HepG2 (cell line): ENCODE data around the gene KCNAB2. TPM values are rescaled to one million over a fixed set of nuclear protein-coding genes. Genes with fewer than 3 reads are reported as not detected.

Experiments used
- ATAC-seq: fragments of 200-7000 bp; cut with Tn5 transposase; 3 replicates; pipeline ENCODE4 v1.9.1; 2020; ENCODE audit warnings: mild to moderate bottlenecking, moderate library complexity
- BruUV-seq: library from RNA; stranded (reverse); fragments of 400-500 nt; replicated peaks from 2 replicates; lab custom pipeline; 2021; lab: Mats Ljungman, UMichigan
- CTCF ChIA-PET: fragments of 300-600 bp; formaldehyde crosslinking; extraction: SDS; loops from one replicate; lab custom pipeline; 2021; ENCODE audit warnings: low total read pairs, inconsistent platforms, low intra/inter-chr PET ratio; lab: Yijun Ruan, JAX
- POLR2A ChIA-PET: fragments of 350-600 bp; sonication (Branson Sonifier 250); formaldehyde crosslinking; loops from one replicate; lab custom pipeline; 2020; ENCODE audit warnings: antibody characterized with exemption, inconsistent platforms; lab: Yijun Ruan, JAX
- DNase-seq: peaks from one replicate; pipeline ENCODE4 v3.0.0-alpha.2; 2015; ENCODE audit warnings: low spot score
- FAIRE-seq: peaks from 3 replicates; lab custom pipeline; 2011; peaks lifted over from hg19 to GRCh38; lab: Jason Lieb, UNC
- H2AFZ ChIP-seq: one replicate; pipeline ENCODE4 v1.6.1; 2011; ENCODE audit warnings: low read length, inconsistent platforms
- H3K27ac ChIP-seq: fragments of 300-600 bp; 3 replicates; pipeline ENCODE4 v1.8.0; 2011; ENCODE audit warnings: mixed run types, mild to moderate bottlenecking, mixed read lengths, low read length, inconsistent platforms; ENCODE audit not compliant: insufficient read depth; ENCODE audit errors: extremely low read length
- H3K27me3 ChIP-seq, 2 experiments: fragments of 200-600 bp in 1 of 2; 2 replicates in 1 of 2; 3 replicates in 1 of 2; pipeline versions ENCODE4 v1.6.0 to v1.8.0; 2011; ENCODE audit warnings: low read length in 2 of 2, mild to moderate bottlenecking in 2 of 2, moderate library complexity in 2 of 2, inconsistent platforms in 1 of 2; ENCODE audit not compliant: insufficient read depth in 2 of 2, control insufficient read depth in 1 of 2
- H3K36me3 ChIP-seq, 2 experiments: fragments of 200-600 bp in 1 of 2; replicated peaks in 1 of 2; 2 replicates in 1 of 2; 3 replicates in 1 of 2; pipeline versions ENCODE4 v1.5.1 to v1.8.0; 2011; ENCODE audit warnings: low read length in 2 of 2, inconsistent platforms in 1 of 2; ENCODE audit not compliant: insufficient read depth in 2 of 2, control insufficient read depth in 1 of 2
- H3K4me1 ChIP-seq: 2 replicates; pipeline ENCODE4 v1.5.1; 2012; ENCODE audit warnings: low read length, inconsistent platforms; ENCODE audit not compliant: insufficient read depth
- H3K4me2 ChIP-seq: 2 replicates; pipeline ENCODE4 v1.6.0; 2011; ENCODE audit warnings: low read depth, low read length, inconsistent platforms
- H3K4me3 ChIP-seq, 3 experiments: fragments of 200-600 bp in 1 of 3; sonication (generic), shearing (Covaris generic) in 1 of 3; replicated peaks in 1 of 3; 2 replicates each; pipeline ENCODE4 v1.5.1; 2011 to 2016; ENCODE audit warnings: low read length in 3 of 3, inconsistent platforms in 2 of 3, low read depth in 2 of 3, mild to moderate bottlenecking in 2 of 3, control low read depth in 1 of 3, mixed read lengths in 1 of 3; ENCODE audit not compliant: insufficient read depth in 1 of 3
- H3K79me2 ChIP-seq: one replicate; pipeline ENCODE4 v1.6.1; 2011; ENCODE audit warnings: low read length, inconsistent platforms; ENCODE audit not compliant: insufficient read depth
- H3K9ac ChIP-seq: 2 replicates; pipeline ENCODE4 v1.6.0; 2011; ENCODE audit warnings: mild to moderate bottlenecking, low read depth, low read length, inconsistent platforms; ENCODE audit not compliant: insufficient read depth
- H3K9me3 ChIP-seq: 2 replicates; pipeline ENCODE4 v1.5.1; 2012; ENCODE audit warnings: mild to moderate bottlenecking, low read length
- H4K20me1 ChIP-seq: 2 replicates; pipeline ENCODE4 v1.6.0; 2011; ENCODE audit warnings: inconsistent platforms, mild to moderate bottlenecking, low read length, moderate library complexity; ENCODE audit not compliant: insufficient read depth
- ASH2L ChIP-seq: fragments of 300-600, 200-600 bp; sonication (generic); IDR thresholded peaks from 2 replicates; pipeline ENCODE4 v1.7.0; 2017; ENCODE audit warnings: low read depth, mild to moderate bottlenecking, moderate library complexity, mixed read lengths, low read length; ENCODE audit not compliant: insufficient read length
- CSRNP2 ChIP-seq: sonication (generic); formaldehyde crosslinking; conservative IDR thresholded peaks from 2 replicates; pipeline ENCODE4 v1.8.0; 2022; ENCODE audit warnings: low read depth, missing genetic modification reagents
- DMAP1 ChIP-seq: IDR thresholded peaks from 2 replicates; pipeline ENCODE4 v1.6.1; 2016
- FOSL1 ChIP-seq: sonication (generic); formaldehyde crosslinking; IDR thresholded peaks from 2 replicates; pipeline ENCODE4 v1.9.0; 2021; ENCODE audit warnings: missing genetic modification reagents, borderline replicate concordance
- HINFP ChIP-seq: sonication (generic); formaldehyde crosslinking; IDR thresholded peaks from 2 replicates; pipeline ENCODE4 v1.4.0; 2020; ENCODE audit warnings: low read depth, mild to moderate bottlenecking, missing genetic modification reagents
- JDP2 ChIP-seq: sonication (generic); formaldehyde crosslinking; IDR thresholded peaks from 2 replicates; pipeline ENCODE4 v1.8.1; 2022; ENCODE audit warnings: missing genetic modification reagents, borderline replicate concordance
- MBD4 ChIP-seq: IDR thresholded peaks from 2 replicates; pipeline ENCODE4 v1.6.1; 2012; ENCODE audit warnings: low read length, inconsistent platforms, borderline replicate concordance
- MLX ChIP-seq: IDR thresholded peaks from 2 replicates; pipeline ENCODE4 v1.6.1; 2016
- NBN ChIP-seq: fragments of 450-650 bp; conservative IDR thresholded peaks from 2 replicates; pipeline ENCODE4 v1.6.1; 2017
- NFE2L2 ChIP-seq: fragments of 150-350 bp; IDR thresholded peaks from 2 replicates; pipeline ENCODE4 v1.6.1; 2014; ENCODE audit warnings: low read length
- NFKBIZ ChIP-seq: IDR thresholded peaks from 2 replicates; pipeline ENCODE4 v1.6.1; 2018; ENCODE audit warnings: missing genetic modification reagents, missing compliant biosample characterization
- PREB ChIP-seq: sonication (generic); formaldehyde crosslinking; IDR thresholded peaks from 2 replicates; pipeline ENCODE4 v1.4.0; 2020; ENCODE audit warnings: missing genetic modification reagents
- RCOR2 ChIP-seq: IDR thresholded peaks from 2 replicates; pipeline ENCODE4 v1.6.1; 2016; ENCODE audit warnings: missing biosample characterization, missing genetic modification reagents
- ZKSCAN8 ChIP-seq: IDR thresholded peaks from 2 replicates; pipeline ENCODE4 v1.6.1; 2016; ENCODE audit warnings: borderline replicate concordance, missing genetic modification reagents, missing compliant biosample characterization
- ZNF121 ChIP-seq: sonication (generic); formaldehyde crosslinking; IDR thresholded peaks from 2 replicates; pipeline ENCODE4 v1.5.0; 2020; ENCODE audit warnings: mild to moderate bottlenecking, missing genetic modification reagents
- ZNF3 ChIP-seq: IDR thresholded peaks from 2 replicates; pipeline ENCODE4 v1.7.0; 2017; ENCODE audit warnings: inconsistent platforms
- ZNF563 ChIP-seq: sonication (generic); formaldehyde crosslinking; IDR thresholded peaks from 2 replicates; pipeline ENCODE4 v1.8.0; 2022; ENCODE audit warnings: mild to moderate bottlenecking, moderate library complexity, missing genetic modification reagents
- WGBS: methylation state at CpG from one replicate; pipeline ENCODE4 v1.1.6; 2017; ENCODE audit warnings: low lambda C conversion rate; 5-methylcytosine and 5-hydroxymethylcytosine counted together
- in situ Hi-C: cut with HindIII; loops from 2 replicates; pipeline ENCODE4 v1.10.0; 2017; ENCODE audit warnings: low pct_unique_long_range_greater_than_20kb; ENCODE audit not compliant: extremely low pct_ligation_motif_present
- intact Hi-C: fragments of 100-400 bp; cut with micrococcal nuclease; formaldehyde crosslinking; loops from one replicate; pipeline ENCODE4 v1.10.0; 2022; ENCODE audit not compliant: unreplicated experiment
- polyA plus RNA-seq, 8 experiments: library from polyadenylated mRNA; depleted of rRNA in 3 of 8; stranded (reverse) in 7 of 8; unstranded in 1 of 8; fragments of >200 nt; fragmentation: Illumina TruSeq in 4 of 8; extraction: Trizol in 4 of 8; gene quantifications; 2 replicates each; pipeline versions ENCODE4 v1.2.1 to v1.2.3, GENCODE V29; 2011 to 2016; ENCODE audit warnings: low read depth in 4 of 8, missing spikeins in 1 of 8, mixed read lengths in 1 of 8; ENCODE audit not compliant: insufficient read depth in 1 of 8
- total RNA-seq, 5 experiments: library from RNA; depleted of rRNA; stranded (reverse); fragments of >200 nt; fragmentation: Illumina TruSeq; extraction: Trizol; gene quantifications; 2 replicates each; pipeline ENCODE4 v1.2.3, GENCODE V29; 2016; ENCODE audit warnings: low read depth in 1 of 5

Gene KCNAB2
- total and polyA plus RNA-seq, 2 of the 13 experiments (the other 11 are each of a cell fraction or from before 2014, with no cell fraction given), result 6.2 to 8.8 TPM

- Histone ChIP-seq H3K27ac (no peak overlapping the region), H3K4me1 (peaks cover 14% of the 10 kb centered on the region), H2AFZ (no peak overlapping the region), H3K79me2 (no peaks in the 10 kb centered on the region), H3K9ac (no peak overlapping the region), H3K9me3 (no peaks in the 10 kb centered on the region), H3K36me3 (no peaks in the 10 kb centered on the region), H3K4me3 (no peak overlapping the region), H3K27me3 (no peaks in the 10 kb centered on the region), H3K4me2 (no peak overlapping the region), H4K20me1 (peaks cover under 1% of the 10 kb centered on the region; the same call in 1 of the 2 replicates)
- ATAC-seq, result no peak
- WGBS, result 86% methylated on average over 15 of the region's 15 CpGs
- in situ Hi-C loops (no loop called here), intact Hi-C loops (no loop called here)
- TF ChIP-seq ZKSCAN8 (CRISPR knock-in tag) (no peak), MBD4 (no peak), ZNF563 (no peak), JDP2 (CRISPR knock-in tag) (no peak), ZNF121 (CRISPR knock-in tag) (no peak), PREB (CRISPR knock-in tag) (no peak), NFE2L2 (no peak), ASH2L (no peak), NFKBIZ (CRISPR knock-in tag) (no peak)
- CTCF ChIA-PET, result no interaction called here
- DNase-seq, result no peak
- POLR2A ChIA-PET, result no interaction called here
- BruUV-seq, result no TSS peak
- no peak for FAIRE-seq
These were observed 6.7 kb upstream of the KCNAB2 start for GRCh38 chr1:6039031-6039430.

- in situ Hi-C loops, result no loop called here
These were observed 5.2 kb upstream of the KCNAB2 start for GRCh38 chr1:6040444-6040843.

More at GRCh38 chr1:6040444-6040843, 5.2 kb upstream of the KCNAB2 start:
- H3K27ac ChIP-seq, result no peak overlapping the region
- FAIRE-seq (no peak), ATAC-seq (no peak), DNase-seq (no peak)
- peaks cover 5% of the 10 kb centered on the region; the same call in 1 of the 2 replicates for H4K20me1 ChIP-seq
- H3K9me3 ChIP-seq, result no peaks in the 10 kb centered on the region
- H3K4me1 ChIP-seq, result peaks cover 10% of the 10 kb centered on the region
- H3K4me3 ChIP-seq, result no peak overlapping the region
- intact Hi-C loops, result no loop called here
- no peaks in the 10 kb centered on the region for H3K79me2 ChIP-seq
- WGBS, result 73% methylated on average over 15 of the region's 15 CpGs
- H3K36me3 ChIP-seq, result no peaks in the 10 kb centered on the region
- no peaks in the 10 kb centered on the region for H3K27me3 ChIP-seq
- no peak overlapping the region for H3K4me2 ChIP-seq
- TF ChIP-seq ZNF3 (CRISPR knock-in tag) (no peak), DMAP1 (CRISPR knock-in tag) (no peak), MLX (CRISPR knock-in tag) (no peak), FOSL1 (CRISPR knock-in tag) (no peak), CSRNP2 (CRISPR knock-in tag) (no peak), NBN (no peak), HINFP (CRISPR knock-in tag) (no peak), RCOR2 (CRISPR knock-in tag) (no peak)
- H3K9ac ChIP-seq, result no peak overlapping the region
- BruUV-seq, result no TSS peak
- ChIA-PET POLR2A (no interaction called here), CTCF (no interaction called here)
- H2AFZ ChIP-seq, result no peak overlapping the region
